ENCODE data around the gene C17orf114.
"Not testable (repeated sequence)": the region's sequence is repeated elsewhere in the genome, so short reads cannot be mapped to it uniquely, and the experiment has no call there.

Gene C17orf114

GRCh38 chr17:4834681-4835020 lies 32.5 kb upstream of the C17orf114 start:
- no peak for TF ChIP-seq CTCF (IDR thresholded peaks at IDR 0.05; ENCODE audit: extremely low read depth, missing control alignments)

GRCh38 chr17:4833941-4834680 lies 32.0 kb upstream of the C17orf114 start:
- TF ChIP-seq CTCF (IDR thresholded peaks at IDR 0.05; ENCODE audit: extremely low read depth, missing control alignments), result no peak
- no peak for DNase-seq (ENCODE audit: low spot score)

More at GRCh38 chr17:4834681-4835020, 32.5 kb upstream of the C17orf114 start:
- DNase-seq (ENCODE audit: low spot score), result no peak

GRCh38 chr17:4833178-4833940 lies 31.2 kb upstream of the C17orf114 start, which contains the start of gene MINK1:
TSS of gene MINK1 (plus strand) at chr17:4833340. CDS start at chr17:4833584, 244 bp downstream.
- DNase-seq (ENCODE audit: low spot score), result peak; percentile 100
- no peak for TF ChIP-seq CTCF (IDR thresholded peaks at IDR 0.05; ENCODE audit: extremely low read depth, missing control alignments)

GRCh38 chr17:4832829-4833177 lies 30.7 kb upstream of the C17orf114 start:
- not testable (repeated sequence) for DNase-seq (ENCODE audit: low spot score)

GRCh38 chr17:4827399-4827798 lies 25.3 kb upstream of the C17orf114 start:
- TF ChIP-seq CTCF (IDR thresholded peaks at IDR 0.05; ENCODE audit: extremely low read depth, missing control alignments), result no peak
- DNase-seq (ENCODE audit: low spot score), result no peak

GRCh38 chr17:4823373-4824089 lies 21.4 kb upstream of the C17orf114 start:
- DNase-seq (ENCODE audit: low spot score), result no peak
- no peak for TF ChIP-seq CTCF (IDR thresholded peaks at IDR 0.05; ENCODE audit: extremely low read depth, missing control alignments)

GRCh38 chr17:4822835-4823234 lies 20.7 kb upstream of the C17orf114 start:
- no peak for DNase-seq (ENCODE audit: low spot score)
- no peak for TF ChIP-seq CTCF (IDR thresholded peaks at IDR 0.05; ENCODE audit: extremely low read depth, missing control alignments)
